PC-3 (cell line): ENCODE data around the gene LRRC42. TPM values are rescaled to one million over a fixed set of nuclear protein-coding genes. Genes with fewer than 3 reads are reported as not detected.

ENCODE experiments used
- ATAC-seq: fragments of 200-7000 bp; cut with Tn5 transposase; 2 replicates; pipeline ENCODE4 v1.9.1; 2020; ENCODE audit warnings: mild to moderate bottlenecking, moderate library complexity
- BruUV-seq: library from RNA; stranded (reverse); fragments of 400-500 nt; replicated peaks from 2 replicates; lab custom pipeline; 2021; lab: Mats Ljungman, UMichigan
- CTCF ChIA-PET: fragments of 300-600 bp; sonication (Branson Sonifier 250); formaldehyde crosslinking; loops from one replicate; lab custom pipeline; 2022; ENCODE audit warnings: antibody characterized with exemption; lab: Charles Lee
- POLR2A ChIA-PET: fragments of 300-600 bp; sonication (Branson Sonifier 250); formaldehyde crosslinking; loops from one replicate; lab custom pipeline; 2022; ENCODE audit warnings: antibody characterized with exemption; ENCODE audit not compliant: unreplicated experiment; lab: Charles Lee
- DNase-seq: peaks from one replicate; pipeline ENCODE4 v3.0.0-alpha.2; 2015
- H2AFZ ChIP-seq: fragments of 300-600 bp; sonication (generic); 2 replicates; pipeline ENCODE4 v1.6.0; 2016; ENCODE audit warnings: antibody characterized with exemption, low read length
- H3F3A ChIP-seq: fragments of 300-600 bp; sonication (generic); one replicate; pipeline ENCODE4 v1.6.0; 2017; ENCODE audit warnings: antibody characterized with exemption, low read length, control low read depth, mild to moderate bottlenecking; ENCODE audit not compliant: unreplicated experiment
- H3K27ac ChIP-seq: fragments of 300-600 bp; sonication (generic); 2 replicates; pipeline ENCODE4 v1.5.1; 2016; ENCODE audit warnings: mild to moderate bottlenecking, low read length
- H3K27me3 ChIP-seq: fragments of 300-600 bp; sonication (generic); 2 replicates; pipeline ENCODE4 v1.6.1; 2016; ENCODE audit warnings: low read length, mixed read lengths
- H3K36me3 ChIP-seq: fragments of 300-600 bp; sonication (generic); 2 replicates; pipeline ENCODE4 v1.6.1; 2016; ENCODE audit warnings: low read depth, mixed run types, low read length, mixed read lengths
- H3K4me1 ChIP-seq: fragments of 300-600 bp; sonication (generic); 2 replicates; pipeline ENCODE4 v1.5.1; 2016; ENCODE audit warnings: low read length; ENCODE audit not compliant: insufficient read depth
- H3K4me2 ChIP-seq: fragments of 300-600 bp; sonication (generic); 2 replicates; pipeline ENCODE4 v1.6.0; 2016; ENCODE audit warnings: low read length
- H3K4me3 ChIP-seq: fragments of 300-600 bp; sonication (generic); 2 replicates; pipeline ENCODE4 v1.5.1; 2016; ENCODE audit warnings: mild to moderate bottlenecking, low read length, mixed read lengths
- H3K79me2 ChIP-seq: fragments of 300-600 bp; sonication (generic); 2 replicates; pipeline ENCODE4 v1.6.1; 2017; ENCODE audit warnings: low read length, mixed read lengths
- H3K9ac ChIP-seq: fragments of 300-600 bp; sonication (generic); 2 replicates; pipeline ENCODE4 v1.6.0; 2016; ENCODE audit warnings: mild to moderate bottlenecking, low read length
- H3K9me2 ChIP-seq: fragments of 300-600 bp; sonication (generic); replicated peaks from 2 replicates; pipeline ENCODE4 v1.6.1; 2016; ENCODE audit warnings: mixed run types, low read length, mixed read lengths
- H3K9me3 ChIP-seq: fragments of 300-600 bp; sonication (generic); 2 replicates; pipeline ENCODE4 v1.6.1; 2016; ENCODE audit warnings: low read length, mixed read lengths
- H4K20me1 ChIP-seq: fragments of 300-600 bp; sonication (generic); 2 replicates; pipeline ENCODE4 v1.6.1; 2016; ENCODE audit warnings: low read length, mixed read lengths
- CTCF ChIP-seq: fragments of 300-600 bp; sonication (generic); conservative IDR thresholded peaks from 2 replicates; pipeline ENCODE4 v1.5.1; 2017; ENCODE audit warnings: antibody characterized with exemption, low read depth, mild to moderate bottlenecking, low read length
- EZH2 ChIP-seq: fragments of 300-600 bp; sonication (generic); IDR thresholded peaks from one replicate; pipeline ENCODE4 v1.6.1; 2017; ENCODE audit warnings: antibody characterized with exemption, mild to moderate bottlenecking, low read length; ENCODE audit not compliant: unreplicated experiment
- EZH2phosphoT487 ChIP-seq: fragments of 300-600 bp; sonication (generic); IDR thresholded peaks from 2 replicates; pipeline ENCODE4 v1.6.1; 2018; ENCODE audit warnings: mild to moderate bottlenecking, antibody characterized with exemption, low read length, borderline replicate concordance
- intact Hi-C: fragments of 100-400 bp; cut with micrococcal nuclease; formaldehyde crosslinking; loops from 2 replicates; pipeline ENCODE4 v1.9.0; 2023
- total RNA-seq: library from RNA; depleted of rRNA; stranded (reverse); fragments of >200 nt; gene quantifications from 2 replicates; pipeline ENCODE4 v1.2.3, GENCODE V29; 2014

The LRRC42 gene
- total RNA-seq, 1 experiment from 2014 or later = 27.3 TPM

- POLR2A ChIA-PET = no interaction called here
- BruUV-seq = no TSS peak
Measured at GRCh38 chr1:53905509-53905908, 40.6 kb upstream of the LRRC42 start.

GRCh38 chr1:53906121-53906520, 40.0 kb upstream of the LRRC42 start:
- Histone ChIP-seq H3K79me2 (no peaks in the 10 kb centered on the region), H3K4me2 (no peak overlapping the region), H3K9me3 (no peaks in the 10 kb centered on the region), H3K9me2 (no peaks in the 10 kb centered on the region), H3K9ac (no peak overlapping the region), H2AFZ (no peak overlapping the region), H3K36me3 (no peaks in the 10 kb centered on the region), H3K4me1 (peaks cover 7% of the 10 kb centered on the region; the same call in 1 of the 2 replicates), H3K4me3 (no peak overlapping the region), H3K27ac (no peak overlapping the region), H3F3A (no peaks in the 10 kb centered on the region), H4K20me1 (no peaks in the 10 kb centered on the region), H3K27me3 (no peaks in the 10 kb centered on the region)
- no peak for ATAC-seq
- no peak for DNase-seq
- no TSS peak for BruUV-seq
- CTCF ChIA-PET = no interaction called here
- intact Hi-C loops = no loop called here
- TF ChIP-seq CTCF (no peak), EZH2 (no peak), EZH2phosphoT487 (no peak)
- POLR2A ChIA-PET = no interaction called here

More at GRCh38 chr1:53905509-53905908, 40.6 kb upstream of the LRRC42 start:
- H3K4me3 ChIP-seq = no peak overlapping the region
- TF ChIP-seq CTCF (no peak), EZH2phosphoT487 (no peak), EZH2 (no peak)
- H3K4me2 ChIP-seq = no peak overlapping the region
- H2AFZ ChIP-seq = no peak overlapping the region
- DNase-seq = no peak
- H3K27ac ChIP-seq = no peak overlapping the region
- no peaks in the 10 kb centered on the region for H3K9me3 ChIP-seq
- no peaks in the 10 kb centered on the region for H3K27me3 ChIP-seq
- ATAC-seq = no peak
- H3K9me2 ChIP-seq = no peaks in the 10 kb centered on the region
- no peaks in the 10 kb centered on the region for H4K20me1 ChIP-seq
- intact Hi-C loops = no loop called here
- no peaks in the 10 kb centered on the region for H3K36me3 ChIP-seq
- H3F3A ChIP-seq = no peaks in the 10 kb centered on the region
- no peaks in the 10 kb centered on the region for H3K79me2 ChIP-seq
- H3K4me1 ChIP-seq = peaks cover 7% of the 10 kb centered on the region; the same call in 1 of the 2 replicates
- CTCF ChIA-PET = no interaction called here
- no peak overlapping the region for H3K9ac ChIP-seq

GRCh38 chr1:53909946-53910345, 36.2 kb upstream of the LRRC42 start:
- ATAC-seq = no peak
- DNase-seq = no peak
- Histone ChIP-seq H3K27ac (no peak overlapping the region), H3K9me3 (no peaks in the 10 kb centered on the region), H3K4me1 (peaks cover 7% of the 10 kb centered on the region; the same call in 1 of the 2 replicates), H3K9ac (no peak overlapping the region), H3K9me2 (no peaks in the 10 kb centered on the region), H4K20me1 (no peaks in the 10 kb centered on the region), H3K27me3 (no peaks in the 10 kb centered on the region), H3K4me3 (no peak overlapping the region), H3K36me3 (no peaks in the 10 kb centered on the region), H3K79me2 (no peaks in the 10 kb centered on the region), H3F3A (no peaks in the 10 kb centered on the region), H2AFZ (no peak overlapping the region), H3K4me2 (no peak overlapping the region)
- intact Hi-C loops = no loop called here
- ChIA-PET CTCF (no interaction called here), POLR2A (no interaction called here)
- TF ChIP-seq CTCF (no peak), EZH2 (no peak), EZH2phosphoT487 (no peak)
- no TSS peak for BruUV-seq
